ENCODE measurements around the gene KRT78.

DNA sequence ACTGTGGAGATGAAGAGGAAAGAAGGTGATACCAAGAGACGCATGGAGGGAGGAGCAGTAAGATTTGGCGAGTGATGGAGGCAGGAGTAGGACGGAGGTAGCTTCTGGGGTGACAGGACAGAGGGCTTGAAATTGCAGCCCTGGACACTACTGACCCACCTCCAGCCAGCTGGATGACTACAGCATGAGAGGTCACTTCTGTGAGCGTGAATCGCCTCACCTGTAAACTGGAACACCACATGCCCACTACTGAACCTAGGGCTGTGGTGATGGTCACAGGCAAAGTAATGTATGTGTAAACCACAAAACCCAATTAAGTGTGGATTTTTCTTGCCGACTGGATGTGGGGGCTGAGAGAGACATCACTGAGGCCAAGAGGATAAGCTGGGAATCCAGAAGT is 28.3 kb downstream of the KRT78 start:
- TF ChIP-seq, protein P1, sequence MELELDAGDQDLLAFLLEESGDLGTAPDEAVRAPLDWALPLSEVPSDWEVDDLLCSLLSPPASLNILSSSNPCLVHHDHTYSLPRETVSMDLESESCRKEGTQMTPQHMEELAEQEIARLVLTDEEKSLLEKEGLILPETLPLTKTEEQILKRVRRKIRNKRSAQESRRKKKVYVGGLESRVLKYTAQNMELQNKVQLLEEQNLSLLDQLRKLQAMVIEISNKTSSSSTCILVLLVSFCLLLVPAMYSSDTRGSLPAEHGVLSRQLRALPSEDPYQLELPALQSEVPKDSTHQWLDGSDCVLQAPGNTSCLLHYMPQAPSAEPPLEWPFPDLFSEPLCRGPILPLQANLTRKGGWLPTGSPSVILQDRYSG (CRISPR knock-in tag; IDR thresholded peaks at IDR 0.05), result no peak
- TF ChIP-seq HDAC2 (CRISPR knock-in tag; IDR thresholded peaks at IDR 0.05) (no peak), TCF12 (IDR thresholded peaks at IDR 0.05) (no peak), TCF12 (CRISPR knock-in tag; IDR thresholded peaks at IDR 0.05) (no peak)
